BE2C (cell line): ENCODE data around the gene EFCAB13.
"Not testable (repeated sequence)": the region's sequence is repeated elsewhere in the genome, so short reads cannot be mapped to it uniquely, and the experiment has no call there.

Experiments
- DNase-seq: peaks from one replicate; pipeline ENCODE4 v3.0.0-alpha.2; 2020
- H3K27me3 ChIP-seq: fragments of 250-450 bp; sonication (Bioruptor Pico); 2 replicates; pipeline ENCODE4 v1.5.1; 2020; ENCODE audit warnings: mild to moderate bottlenecking
- H3K36me3 ChIP-seq: fragments of 250-450 bp; sonication (Bioruptor Pico); 2 replicates; pipeline ENCODE4 v1.5.1; 2020; ENCODE audit warnings: mild to moderate bottlenecking
- H3K4me1 ChIP-seq: fragments of 250-450 bp; sonication (Bioruptor Pico); 2 replicates; pipeline ENCODE4 v1.5.1; 2020
- H3K4me3 ChIP-seq: 2 replicates; pipeline ENCODE4 v1.5.1; 2011; ENCODE audit warnings: low read depth, low read length
- H3K9me3 ChIP-seq: fragments of 250-450 bp; sonication (Bioruptor Pico); 2 replicates; pipeline ENCODE4 v1.5.1; 2020
- CTCF ChIP-seq: IDR thresholded peaks from 2 replicates; pipeline ENCODE4 v1.5.1; 2012; ENCODE audit warnings: mild to moderate bottlenecking, low read depth, low read length

Gene EFCAB13

GRCh38 chr17:47414612-47415011 is 90.9 kb downstream of the EFCAB13 start:
- Histone ChIP-seq H3K27me3 (no peaks in the 10 kb centered on the region), H3K36me3 (no peaks in the 10 kb centered on the region), H3K4me1 (peaks cover 3% of the 10 kb centered on the region), H3K9me3 (no peaks in the 10 kb centered on the region), H3K4me3 (no peak overlapping the region)
- DNase-seq = no peak
- TF ChIP-seq CTCF = no peak

GRCh38 chr17:47423406-47424295 is 99.9 kb downstream of the EFCAB13 start:
- Histone ChIP-seq H3K27me3 (peaks cover 9% of the 10 kb centered on the region; the same call in 1 of the 2 replicates), H3K36me3 (no peaks in the 10 kb centered on the region), H3K9me3 (no peaks in the 10 kb centered on the region), H3K4me1 (no peaks in the 10 kb centered on the region), H3K4me3 (peak overlapping the region; percentile 28)
- peak; percentile 16 for DNase-seq
- TF ChIP-seq CTCF = no peak

GRCh38 chr17:47425233-47425632 is 101.5 kb downstream of the EFCAB13 start:
- not testable (repeated sequence) for DNase-seq, H3K27me3 ChIP-seq, H3K4me3 ChIP-seq, H3K9me3 ChIP-seq, H3K36me3 ChIP-seq, H3K4me1 ChIP-seq

- not testable (repeated sequence) for H3K4me1 ChIP-seq, H3K27me3 ChIP-seq, H3K9me3 ChIP-seq, DNase-seq, H3K36me3 ChIP-seq, H3K4me3 ChIP-seq
Measured at GRCh38 chr17:47425887-47426635, 102.3 kb downstream of the EFCAB13 start.

GRCh38 chr17:47427985-47428384 is 104.2 kb downstream of the EFCAB13 start:
- Histone ChIP-seq H3K4me3 (no peak overlapping the region), H3K36me3 (no peaks in the 10 kb centered on the region), H3K4me1 (no peaks in the 10 kb centered on the region), H3K27me3 (peaks cover 9% of the 10 kb centered on the region; the same call in 1 of the 2 replicates), H3K9me3 (no peaks in the 10 kb centered on the region)
- DNase-seq = no peak
- TF ChIP-seq CTCF = no peak

- not testable (repeated sequence) for H3K9me3 ChIP-seq, H3K4me3 ChIP-seq, DNase-seq
Measured at GRCh38 chr17:47432240-47432639, 108.5 kb downstream of the EFCAB13 start.

GRCh38 chr17:47465165-47465564 is 141.4 kb downstream of the EFCAB13 start:
- DNase-seq = no peak
- Histone ChIP-seq H3K9me3 (no peaks in the 10 kb centered on the region), H3K36me3 (no peaks in the 10 kb centered on the region), H3K27me3 (no peaks in the 10 kb centered on the region), H3K4me1 (no peaks in the 10 kb centered on the region), H3K4me3 (no peak overlapping the region)
- TF ChIP-seq CTCF = no peak

More at GRCh38 chr17:47432240-47432639, 108.5 kb downstream of the EFCAB13 start:
- H3K36me3 ChIP-seq, H3K4me1 ChIP-seq, H3K27me3 ChIP-seq: not testable (repeated sequence)

- DNase-seq, H3K4me3 ChIP-seq, H3K9me3 ChIP-seq, H3K4me1 ChIP-seq, H3K27me3 ChIP-seq, H3K36me3 ChIP-seq: not testable (repeated sequence)
Measured at GRCh38 chr17:47466976-47467375, 143.2 kb downstream of the EFCAB13 start.
